Measurements from ENCODE around the gene SMIM10. TPM values are rescaled to one million over a fixed set of nuclear protein-coding genes. Genes with fewer than 3 reads are reported as not detected.
A peak's percentile ranks its signal among the peaks of the same experiment; 100 is the strongest.

SMIM10 gene
- total and polyA plus RNA-seq, 3 experiments from 2014 or later: 0.36 to 1.4 (median 1.3) TPM

- no peaks in the 10 kb centered on the region for H3K4me1 ChIP-seq (ENCODE audit: insufficient read depth, low read length)
- CTCF ChIA-PET: no interaction called here
- DNase-seq: no peak
- H3K4me1 Mint-ChIP-seq: no peaks in the 10 kb centered on the region
- H3K36me3 ChIP-seq (ENCODE audit: insufficient read depth, low read length): no peaks in the 10 kb centered on the region
- H3K27me3 Mint-ChIP-seq: peaks cover 0 to 2% of the 10 kb centered on the region in 2 donors
- H3K4me3 ChIP-seq (ENCODE audit: low read length): no peak overlapping the region
- no peak overlapping the region for H3K27ac Mint-ChIP-seq
- no peak overlapping the region for H3K4me3 Mint-ChIP-seq
- H3K36me3 Mint-ChIP-seq: no peaks in the 10 kb centered on the region
- no peaks in the 10 kb centered on the region for H3K9me3 ChIP-seq (ENCODE audit: low read length)
- POLR2A ChIA-PET: no interaction called here
- H3K27me3 ChIP-seq (ENCODE audit: insufficient read depth, low read length, poor library complexity, severe bottlenecking): no peaks in the 10 kb centered on the region
- no peaks in the 10 kb centered on the region for H3K9me3 Mint-ChIP-seq
- H3K27ac ChIP-seq (ENCODE audit: low read depth, low read length): no peak overlapping the region
Measured at GRCh38 chrX:134971926-134972325, 18.9 kb upstream of the SMIM10 start.

DNA sequence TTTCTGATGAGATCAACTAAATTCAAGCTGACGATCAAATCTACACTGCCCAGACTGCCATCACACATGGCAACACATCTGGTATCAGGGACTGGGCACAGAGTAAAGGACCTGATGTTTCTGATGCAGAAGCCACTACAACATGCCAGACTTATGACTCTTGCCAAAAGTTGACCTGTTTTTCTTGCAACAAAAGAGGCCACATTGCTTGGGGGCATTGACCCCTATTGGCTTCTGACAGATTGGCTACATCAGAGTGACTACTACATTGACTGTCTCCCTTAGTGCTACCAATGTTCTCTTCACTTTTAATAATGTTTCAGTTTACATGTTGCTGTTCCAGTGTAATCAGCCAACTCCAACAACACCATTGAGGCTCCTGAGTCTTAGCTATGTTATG is 15.3 kb upstream of the SMIM10 start:
- Histone ChIP-seq H3K9me3 (ENCODE audit: low read length) (no peaks in the 10 kb centered on the region), H3K4me1 (ENCODE audit: insufficient read depth, low read length) (no peaks in the 10 kb centered on the region), H3K36me3 (ENCODE audit: insufficient read depth, low read length) (no peaks in the 10 kb centered on the region), H3K27me3 (ENCODE audit: insufficient read depth, low read length, poor library complexity, severe bottlenecking) (no peaks in the 10 kb centered on the region), H3K4me3 (ENCODE audit: low read length) (no peak overlapping the region), H3K27ac (ENCODE audit: low read depth, low read length) (no peak overlapping the region)
- Mint-ChIP-seq H3K9me3 (no peaks in the 10 kb centered on the region), H3K27me3 (peaks cover 0 to 3% of the 10 kb centered on the region in 2 donors), H3K4me3 (no peak overlapping the region), H3K36me3 (no peaks in the 10 kb centered on the region), H3K27ac (no peak overlapping the region), H3K4me1 (no peaks in the 10 kb centered on the region)
- ChIA-PET POLR2A (no interaction called here), CTCF (no interaction called here)
- DNase-seq: no peak

GRCh38 chrX:134981910-134982309 is 8.9 kb upstream of the SMIM10 start:
- H3K4me3 Mint-ChIP-seq: no peak overlapping the region
- no peak overlapping the region for H3K4me3 ChIP-seq (ENCODE audit: low read length)
- H3K27ac ChIP-seq (ENCODE audit: low read depth, low read length): no peak overlapping the region
- no peaks in the 10 kb centered on the region for H3K9me3 ChIP-seq (ENCODE audit: low read length)
- H3K27me3 Mint-ChIP-seq: peaks cover 0 to 7% of the 10 kb centered on the region in 2 donors
- no peaks in the 10 kb centered on the region for H3K36me3 ChIP-seq (ENCODE audit: insufficient read depth, low read length)
- H3K4me1 Mint-ChIP-seq: no peaks in the 10 kb centered on the region
- H3K27ac Mint-ChIP-seq: no peak overlapping the region
- DNase-seq: no peak
- H3K4me1 ChIP-seq (ENCODE audit: insufficient read depth, low read length): no peaks in the 10 kb centered on the region
- CTCF ChIA-PET: no interaction called here
- H3K36me3 Mint-ChIP-seq: no peaks in the 10 kb centered on the region
- no peaks in the 10 kb centered on the region for H3K27me3 ChIP-seq (ENCODE audit: insufficient read depth, low read length, poor library complexity, severe bottlenecking)
- H3K9me3 Mint-ChIP-seq: no peaks in the 10 kb centered on the region
- POLR2A ChIA-PET: no interaction called here

- POLR2A ChIA-PET: no interaction called here
Measured at GRCh38 chrX:134982748-134983147, 8.0 kb upstream of the SMIM10 start.

DNA sequence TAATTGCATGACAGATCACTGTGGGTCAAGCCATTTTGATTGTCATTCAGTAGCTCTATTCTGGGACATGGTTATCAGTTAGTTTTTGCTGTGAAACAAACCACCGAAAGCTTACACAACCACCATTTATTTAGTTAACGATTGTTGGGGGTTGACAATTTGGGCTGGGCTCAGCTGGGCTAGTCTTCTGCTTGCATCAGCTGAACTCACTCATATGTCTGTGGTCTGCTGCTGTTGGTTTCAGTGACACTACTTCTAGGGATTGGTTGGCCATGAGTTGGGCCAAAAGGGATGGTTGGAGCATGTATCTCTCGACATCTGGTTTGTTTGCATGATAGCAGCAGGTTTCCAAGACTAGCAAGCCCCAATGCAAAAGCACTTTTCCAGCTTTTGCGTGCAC is 5.3 kb upstream of the SMIM10 start:
- no peak overlapping the region for H3K4me3 ChIP-seq (ENCODE audit: low read length)
- no peak overlapping the region for H3K27ac Mint-ChIP-seq
- H3K27ac ChIP-seq (ENCODE audit: low read depth, low read length): no peak overlapping the region
- H3K36me3 Mint-ChIP-seq: no peaks in the 10 kb centered on the region
- no peak overlapping the region for H3K4me3 Mint-ChIP-seq
- no peaks in the 10 kb centered on the region for H3K27me3 ChIP-seq (ENCODE audit: insufficient read depth, low read length, poor library complexity, severe bottlenecking)
- H3K4me1 ChIP-seq (ENCODE audit: insufficient read depth, low read length): no peaks in the 10 kb centered on the region
- CTCF ChIA-PET: no interaction called here
- H3K4me1 Mint-ChIP-seq: peaks cover 0 to 5% (median 0%) of the 10 kb centered on the region in 3 donors
- H3K9me3 Mint-ChIP-seq: no peaks in the 10 kb centered on the region
- H3K9me3 ChIP-seq (ENCODE audit: low read length): no peaks in the 10 kb centered on the region
- H3K27me3 Mint-ChIP-seq: peaks cover 13 to 15% of the 10 kb centered on the region in 2 donors
- no peak for DNase-seq
- no peaks in the 10 kb centered on the region for H3K36me3 ChIP-seq (ENCODE audit: insufficient read depth, low read length)
- POLR2A ChIA-PET: no interaction called here

More at GRCh38 chrX:134982748-134983147, 8.0 kb upstream of the SMIM10 start:
- no peak overlapping the region for H3K27ac ChIP-seq (ENCODE audit: low read depth, low read length)
- CTCF ChIA-PET: no interaction called here
- Mint-ChIP-seq H3K27me3 (peaks cover 0 to 7% of the 10 kb centered on the region in 2 donors), H3K4me3 (no peak overlapping the region), H3K9me3 (no peaks in the 10 kb centered on the region), H3K4me1 (no peaks in the 10 kb centered on the region), H3K27ac (no peak overlapping the region), H3K36me3 (no peaks in the 10 kb centered on the region)
- no peak overlapping the region for H3K4me3 ChIP-seq (ENCODE audit: low read length)
- H3K27me3 ChIP-seq (ENCODE audit: insufficient read depth, low read length, poor library complexity, severe bottlenecking): no peaks in the 10 kb centered on the region
- DNase-seq: no peak
- H3K9me3 ChIP-seq (ENCODE audit: low read length): no peaks in the 10 kb centered on the region
- no peaks in the 10 kb centered on the region for H3K4me1 ChIP-seq (ENCODE audit: insufficient read depth, low read length)
- no peaks in the 10 kb centered on the region for H3K36me3 ChIP-seq (ENCODE audit: insufficient read depth, low read length)

DNA sequence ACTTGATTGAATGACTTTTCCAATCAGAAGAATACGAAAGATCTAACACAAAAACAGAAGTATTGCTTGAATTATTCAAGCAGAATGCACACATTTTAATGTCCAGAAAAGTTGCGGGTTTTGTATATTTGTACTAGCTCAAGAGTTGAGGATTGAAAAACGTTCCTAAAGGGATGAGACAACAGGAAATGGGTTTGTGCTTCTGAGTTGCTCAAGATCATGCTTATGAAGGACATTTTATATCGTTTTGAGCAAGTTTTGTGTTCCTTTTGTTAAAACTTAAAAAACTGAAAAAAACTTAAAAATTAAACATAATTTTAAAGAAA is 353 bp upstream of the SMIM10 start:
- Mint-ChIP-seq H3K4me3 (peak overlapping the region in 2 of 7 donors; percentile 3 to 20), H3K4me1 (peaks cover 0 to 10% (median 3%) of the 10 kb centered on the region in 3 donors), H3K36me3 (no peaks in the 10 kb centered on the region), H3K9me3 (no peaks in the 10 kb centered on the region), H3K27me3 (peaks cover 17 to 28% of the 10 kb centered on the region in 2 donors), H3K27ac (no peak overlapping the region)
- POLR2A ChIA-PET: no interaction called here
- Histone ChIP-seq H3K27me3 (ENCODE audit: insufficient read depth, low read length, poor library complexity, severe bottlenecking) (no peaks in the 10 kb centered on the region), H3K4me3 (ENCODE audit: low read length) (no peak overlapping the region), H3K9me3 (ENCODE audit: low read length) (no peaks in the 10 kb centered on the region), H3K27ac (ENCODE audit: low read depth, low read length) (no peak overlapping the region), H3K4me1 (ENCODE audit: insufficient read depth, low read length) (no peaks in the 10 kb centered on the region), H3K36me3 (ENCODE audit: insufficient read depth, low read length) (no peaks in the 10 kb centered on the region)
- no peak for DNase-seq
- CTCF ChIA-PET: no interaction called here

GRCh38 chrX:134997646-134998045 is 6.9 kb downstream of the SMIM10 start:
- H3K9me3 Mint-ChIP-seq: no peaks in the 10 kb centered on the region
- ChIA-PET CTCF (no interaction called here), POLR2A (no interaction called here)
- peaks cover 10 to 11% of the 10 kb centered on the region in 2 donors for H3K27me3 Mint-ChIP-seq
- Histone ChIP-seq H3K9me3 (ENCODE audit: low read length) (no peaks in the 10 kb centered on the region), H3K27me3 (ENCODE audit: insufficient read depth, low read length, poor library complexity, severe bottlenecking) (no peaks in the 10 kb centered on the region), H3K4me3 (ENCODE audit: low read length) (no peak overlapping the region), H3K4me1 (ENCODE audit: insufficient read depth, low read length) (no peaks in the 10 kb centered on the region), H3K36me3 (ENCODE audit: insufficient read depth, low read length) (no peaks in the 10 kb centered on the region), H3K27ac (ENCODE audit: low read depth, low read length) (no peak overlapping the region)
- H3K4me1 Mint-ChIP-seq: no peaks in the 10 kb centered on the region
- no peak for DNase-seq
- H3K36me3 Mint-ChIP-seq: no peaks in the 10 kb centered on the region
- no peak overlapping the region for H3K4me3 Mint-ChIP-seq
- no peak overlapping the region for H3K27ac Mint-ChIP-seq

GRCh38 chrX:134998246-134998645 is 7.5 kb downstream of the SMIM10 start:
- no peak overlapping the region for H3K27ac Mint-ChIP-seq
- no peaks in the 10 kb centered on the region for H3K9me3 Mint-ChIP-seq
- POLR2A ChIA-PET: no interaction called here
- no peak overlapping the region for H3K4me3 Mint-ChIP-seq
- H3K36me3 Mint-ChIP-seq: no peaks in the 10 kb centered on the region
- CTCF ChIA-PET: no interaction called here
- DNase-seq: no peak
- H3K4me1 ChIP-seq (ENCODE audit: insufficient read depth, low read length): no peaks in the 10 kb centered on the region
- no peak overlapping the region for H3K4me3 ChIP-seq (ENCODE audit: low read length)
- H3K36me3 ChIP-seq (ENCODE audit: insufficient read depth, low read length): no peaks in the 10 kb centered on the region
- peaks cover 10 to 11% of the 10 kb centered on the region in 2 donors for H3K27me3 Mint-ChIP-seq
- H3K27me3 ChIP-seq (ENCODE audit: insufficient read depth, low read length, poor library complexity, severe bottlenecking): no peaks in the 10 kb centered on the region
- H3K27ac ChIP-seq (ENCODE audit: low read depth, low read length): no peak overlapping the region
- no peaks in the 10 kb centered on the region for H3K9me3 ChIP-seq (ENCODE audit: low read length)
- peaks cover 0 to under 1% (median 0%) of the 10 kb centered on the region in 3 donors for H3K4me1 Mint-ChIP-seq

DNA sequence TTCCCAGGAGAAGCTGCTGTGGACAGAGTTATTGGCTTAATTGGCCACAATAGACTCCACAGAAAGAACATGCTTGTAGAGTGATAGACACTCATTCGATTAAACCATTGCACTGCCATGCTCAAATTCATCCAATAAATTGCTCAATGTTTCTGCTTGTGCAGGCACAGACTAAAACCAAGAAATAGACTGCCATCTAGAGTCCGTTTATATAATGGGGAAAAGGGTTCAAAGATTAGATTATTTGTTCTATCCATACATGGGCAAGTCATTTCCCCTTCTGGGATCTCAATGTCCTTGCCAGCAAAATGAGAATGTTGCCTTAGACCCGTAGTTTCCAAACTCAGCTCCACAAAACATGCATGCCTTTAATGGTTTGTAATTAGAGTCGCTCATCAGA is 8.7 kb downstream of the SMIM10 start:
- Mint-ChIP-seq H3K36me3 (no peaks in the 10 kb centered on the region), H3K27ac (no peak overlapping the region)

More for the DNA sequence above, 8.7 kb downstream of the SMIM10 start:
- no peaks in the 10 kb centered on the region for H3K9me3 ChIP-seq (ENCODE audit: low read length)
- H3K4me1 Mint-ChIP-seq: peaks cover 9 to 12% (median 11%) of the 10 kb centered on the region in 3 donors
- no peaks in the 10 kb centered on the region for H3K4me1 ChIP-seq (ENCODE audit: insufficient read depth, low read length)
- DNase-seq: peak in 1 of 5 donors; percentile 5
- no peak overlapping the region for H3K4me3 Mint-ChIP-seq
- H3K27ac ChIP-seq (ENCODE audit: low read depth, low read length): no peak overlapping the region
- CTCF ChIA-PET: interaction anchor here (0.8 kb wide), 1 partner anchor 47 kb away, joined by 3 read pairs; no protein-coding TSS in a partner anchor
- no peaks in the 10 kb centered on the region for H3K9me3 Mint-ChIP-seq
- peaks cover 10 to 13% of the 10 kb centered on the region in 2 donors for H3K27me3 Mint-ChIP-seq
- H3K36me3 ChIP-seq (ENCODE audit: insufficient read depth, low read length): no peaks in the 10 kb centered on the region
- no peaks in the 10 kb centered on the region for H3K27me3 ChIP-seq (ENCODE audit: insufficient read depth, low read length, poor library complexity, severe bottlenecking)
- POLR2A ChIA-PET: no interaction called here
- no peak overlapping the region for H3K4me3 ChIP-seq (ENCODE audit: low read length)
